ENCODE results near the gene HCK.
A peak's percentile ranks its signal among the peaks of the same experiment; 100 is the strongest.
"Not testable (repeated sequence)": the region's sequence is repeated elsewhere in the genome, so short reads cannot be mapped to it uniquely, and the experiment has no call there.

HCK gene

GRCh38 chr20:32031007-32031958 is 20.8 kb upstream of the HCK start:
- Histone ChIP-seq H3K9me3 (ENCODE audit: severe bottlenecking) (no peaks in the 10 kb centered on the region), H3K27me3 (ENCODE audit: insufficient read depth, poor library complexity, severe bottlenecking) (peaks cover 48% of the 10 kb centered on the region), H3K4me3 (ENCODE audit: severe bottlenecking) (peak overlapping the region; percentile 8), H3K4me1 (ENCODE audit: insufficient read depth, poor library complexity, severe bottlenecking) (no peaks in the 10 kb centered on the region), H3K27ac (ENCODE audit: poor library complexity, severe bottlenecking) (no peak overlapping the region), H3K36me3 (ENCODE audit: low read depth) (no peaks in the 10 kb centered on the region)
- peak; percentile 92 for ATAC-seq (ENCODE audit: low read depth)
- TF ChIP-seq CTCF (IDR thresholded peaks at IDR 0.05; ENCODE audit: poor library complexity, severe bottlenecking): peak; percentile 100
- DNase-seq (ENCODE audit: low spot score): peak; percentile 94

GRCh38 chr20:32033316-32033715 is 18.7 kb upstream of the HCK start:
- DNase-seq (ENCODE audit: low spot score) (no peak), ATAC-seq (ENCODE audit: low read depth) (no peak)
- TF ChIP-seq CTCF (IDR thresholded peaks at IDR 0.05; ENCODE audit: poor library complexity, severe bottlenecking): no peak
- Histone ChIP-seq H3K9me3 (ENCODE audit: severe bottlenecking) (no peaks in the 10 kb centered on the region), H3K27ac (ENCODE audit: poor library complexity, severe bottlenecking) (no peak overlapping the region), H3K27me3 (ENCODE audit: insufficient read depth, poor library complexity, severe bottlenecking) (peaks cover 56% of the 10 kb centered on the region), H3K4me1 (ENCODE audit: insufficient read depth, poor library complexity, severe bottlenecking) (peaks cover 4% of the 10 kb centered on the region), H3K4me3 (ENCODE audit: severe bottlenecking) (no peak overlapping the region), H3K36me3 (ENCODE audit: low read depth) (no peaks in the 10 kb centered on the region)

- not testable (repeated sequence) for H3K27ac ChIP-seq (ENCODE audit: poor library complexity, severe bottlenecking); H3K36me3 ChIP-seq (ENCODE audit: low read depth); H3K4me1 ChIP-seq (ENCODE audit: insufficient read depth, poor library complexity, severe bottlenecking); H3K4me3 ChIP-seq (ENCODE audit: severe bottlenecking); ATAC-seq (ENCODE audit: low read depth); H3K9me3 ChIP-seq (ENCODE audit: severe bottlenecking)
- peaks cover 56% of the 10 kb centered on the region for H3K27me3 ChIP-seq (ENCODE audit: insufficient read depth, poor library complexity, severe bottlenecking)
- peak; percentile 4 for DNase-seq (ENCODE audit: low spot score)
These were observed 18.3 kb upstream of the HCK start for GRCh38 chr20:32033721-32034120.

- H3K4me3 ChIP-seq (ENCODE audit: severe bottlenecking): no peak overlapping the region
- peaks cover 4% of the 10 kb centered on the region for H3K4me1 ChIP-seq (ENCODE audit: insufficient read depth, poor library complexity, severe bottlenecking)
- peak; percentile 62 for TF ChIP-seq CTCF (IDR thresholded peaks at IDR 0.05; ENCODE audit: poor library complexity, severe bottlenecking)
- DNase-seq (ENCODE audit: low spot score): peak; percentile 71
- no peaks in the 10 kb centered on the region for H3K36me3 ChIP-seq (ENCODE audit: low read depth)
- H3K9me3 ChIP-seq (ENCODE audit: severe bottlenecking): no peaks in the 10 kb centered on the region
- H3K27ac ChIP-seq (ENCODE audit: poor library complexity, severe bottlenecking): no peak overlapping the region
- peaks cover 56% of the 10 kb centered on the region for H3K27me3 ChIP-seq (ENCODE audit: insufficient read depth, poor library complexity, severe bottlenecking)
- peak; percentile 26; the same call in 1 of the 3 replicates for ATAC-seq (ENCODE audit: low read depth)
These were observed 17.2 kb upstream of the HCK start for GRCh38 chr20:32034581-32035425.

- ATAC-seq (ENCODE audit: low read depth) (no peak), DNase-seq (ENCODE audit: low spot score) (peak; percentile 69)
- Histone ChIP-seq H3K4me1 (ENCODE audit: insufficient read depth, poor library complexity, severe bottlenecking) (peaks cover 4% of the 10 kb centered on the region), H3K9me3 (ENCODE audit: severe bottlenecking) (no peaks in the 10 kb centered on the region), H3K4me3 (ENCODE audit: severe bottlenecking) (no peak overlapping the region), H3K27ac (ENCODE audit: poor library complexity, severe bottlenecking) (no peak overlapping the region), H3K36me3 (ENCODE audit: low read depth) (no peaks in the 10 kb centered on the region), H3K27me3 (ENCODE audit: insufficient read depth, poor library complexity, severe bottlenecking) (peaks cover 51% of the 10 kb centered on the region)
- TF ChIP-seq CTCF (IDR thresholded peaks at IDR 0.05; ENCODE audit: poor library complexity, severe bottlenecking): peak; percentile 44
These were observed 16.6 kb upstream of the HCK start for GRCh38 chr20:32035426-32035779.

Data from RWPE2 (cell line).